CD4-positive, alpha-beta T cell treated with Interferon gamma for 1 hour (primary cell): ENCODE results near the gene C16orf87.

Experiments used
- DNase-seq: peaks from one replicate; pipeline ENCODE4 v3.0.0-alpha.2; 2020

C16orf87 gene

GRCh38 chr16:46753015-46753414, 78.0 kb downstream of the C16orf87 start:
- DNase-seq = no peak

GRCh38 chr16:46751381-46751780, 79.6 kb downstream of the C16orf87 start:
- DNase-seq = no peak

- DNase-seq = no peak
These were observed 81.9 kb downstream of the C16orf87 start for GRCh38 chr16:46748775-46749705.

- DNase-seq = no peak
These were observed 83.0 kb downstream of the C16orf87 start, which contains the start of gene MYLK3 for GRCh38 chr16:46747777-46748651. Gene MYLK3, minus strand, starts transcription at chr16:46748344. Its CDS starts 151 bp downstream, at chr16:46748193.

- DNase-seq = no peak
These were observed 83.9 kb downstream of the C16orf87 start for GRCh38 chr16:46746821-46747776.
